ENCODE measurements around the gene NMNAT3. TPM values are rescaled to one million over a fixed set of nuclear protein-coding genes. Genes with fewer than 3 reads are reported as not detected.

NMNAT3 gene
- total and polyA plus RNA-seq, 4 donors = 2.4 to 10.2 (median 3.4) TPM

GRCh38 chr3:139652561-139652960 is 25.2 kb downstream of the NMNAT3 start:
- H3K27me3 ChIP-seq (ENCODE audit: control insufficient read depth in 3 of 3, insufficient read depth in 3 of 3, low read length in 2 of 3) = no peaks in the 10 kb centered on the region
- H3K4me3 ChIP-seq = no peak overlapping the region
- H3K9ac ChIP-seq (ENCODE audit: insufficient read depth in 1 of 2, low read length in 2 of 2) = no peak overlapping the region
- H3K9me3 ChIP-seq (ENCODE audit: control insufficient read depth in 4 of 4, insufficient read depth in 3 of 4, low read length in 3 of 4) = peaks cover 0 to 2% (median 0%) of the 10 kb centered on the region in 4 donors
- WGBS, 2 donors = 79 to 83% methylated on average over 3 of the region's 3 CpGs
- DNase-seq = no peak
- peaks cover 0 to 14% (median 7%) of the 10 kb centered on the region in 5 donors for H3K4me1 ChIP-seq (ENCODE audit: control insufficient read depth in 5 of 5, insufficient read depth in 5 of 5, low read length in 5 of 5)
- TF ChIP-seq CTCF (IDR thresholded peaks at IDR 0.05; ENCODE audit: control extremely low read depth, extremely low read depth) = no peak
- no peak for ATAC-seq (ENCODE audit: insufficient read depth, low FRiP score)
- H3K36me3 ChIP-seq (ENCODE audit: control insufficient read depth in 4 of 4, insufficient read depth in 4 of 4, low read length in 4 of 4) = no peaks in the 10 kb centered on the region
- no peak overlapping the region for H3K27ac ChIP-seq (ENCODE audit: low read depth in 1 of 2, low read length in 1 of 2)

- no peak for ATAC-seq (ENCODE audit: insufficient read depth, low FRiP score)
- TF ChIP-seq CTCF (IDR thresholded peaks at IDR 0.05; ENCODE audit: control extremely low read depth, extremely low read depth) = no peak
Measured at GRCh38 chr3:139647866-139648435, 29.8 kb downstream of the NMNAT3 start.

DNA sequence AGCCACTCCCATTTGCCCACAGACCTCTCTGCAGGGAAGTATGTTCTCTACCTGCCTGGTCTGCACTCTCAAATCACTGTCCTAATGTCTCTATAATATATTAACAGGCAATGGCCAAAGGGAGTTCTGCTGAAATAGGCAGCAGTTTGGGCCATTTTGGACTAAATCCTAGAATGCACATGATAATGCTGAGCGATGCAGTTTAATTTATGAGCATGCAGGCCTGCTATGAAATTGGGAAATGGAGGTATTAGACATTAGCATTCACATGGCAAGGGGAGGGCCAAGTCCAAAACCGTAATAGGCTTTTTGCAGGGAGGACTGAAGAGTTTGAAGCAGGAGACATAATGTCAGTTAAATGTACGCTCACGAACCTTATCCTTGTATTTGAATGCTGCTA is 31.3 kb downstream of the NMNAT3 start:
- Histone ChIP-seq H3K9me3 (ENCODE audit: control insufficient read depth in 4 of 4, insufficient read depth in 3 of 4, low read length in 3 of 4) (no peaks in the 10 kb centered on the region), H3K27me3 (ENCODE audit: control insufficient read depth in 3 of 3, insufficient read depth in 3 of 3, low read length in 2 of 3) (no peaks in the 10 kb centered on the region), H3K4me3 (no peak overlapping the region), H3K36me3 (ENCODE audit: control insufficient read depth in 4 of 4, insufficient read depth in 4 of 4, low read length in 4 of 4) (no peaks in the 10 kb centered on the region), H3K4me1 (ENCODE audit: control insufficient read depth in 5 of 5, insufficient read depth in 5 of 5, low read length in 5 of 5) (no peaks in the 10 kb centered on the region), H3K9ac (ENCODE audit: insufficient read depth in 1 of 2, low read length in 2 of 2) (no peak overlapping the region), H3K27ac (ENCODE audit: low read depth in 1 of 2, low read length in 1 of 2) (no peak overlapping the region)
- DNase-seq (peak in 1 of 3 donors; percentile 11), ATAC-seq (ENCODE audit: insufficient read depth, low FRiP score) (no peak)
- WGBS, 2 donors = 90% methylated on average over 4 of the region's 4 CpGs
- TF ChIP-seq CTCF (IDR thresholded peaks at IDR 0.05; ENCODE audit: control extremely low read depth, extremely low read depth) = no peak

More at GRCh38 chr3:139647866-139648435, 29.8 kb downstream of the NMNAT3 start:
- Histone ChIP-seq H3K4me1 (ENCODE audit: control insufficient read depth in 5 of 5, insufficient read depth in 5 of 5, low read length in 5 of 5) (no peaks in the 10 kb centered on the region), H3K27me3 (ENCODE audit: control insufficient read depth in 3 of 3, insufficient read depth in 3 of 3, low read length in 2 of 3) (no peaks in the 10 kb centered on the region), H3K9ac (ENCODE audit: insufficient read depth in 1 of 2, low read length in 2 of 2) (no peak overlapping the region), H3K9me3 (ENCODE audit: control insufficient read depth in 4 of 4, insufficient read depth in 3 of 4, low read length in 3 of 4) (no peaks in the 10 kb centered on the region), H3K36me3 (ENCODE audit: control insufficient read depth in 4 of 4, insufficient read depth in 4 of 4, low read length in 4 of 4) (no peaks in the 10 kb centered on the region), H3K4me3 (no peak overlapping the region), H3K27ac (ENCODE audit: low read depth in 1 of 2, low read length in 1 of 2) (no peak overlapping the region)
- 63 to 64% methylated on average over 3 of the region's 3 CpGs for WGBS, 2 donors
- no peak for DNase-seq

DNA sequence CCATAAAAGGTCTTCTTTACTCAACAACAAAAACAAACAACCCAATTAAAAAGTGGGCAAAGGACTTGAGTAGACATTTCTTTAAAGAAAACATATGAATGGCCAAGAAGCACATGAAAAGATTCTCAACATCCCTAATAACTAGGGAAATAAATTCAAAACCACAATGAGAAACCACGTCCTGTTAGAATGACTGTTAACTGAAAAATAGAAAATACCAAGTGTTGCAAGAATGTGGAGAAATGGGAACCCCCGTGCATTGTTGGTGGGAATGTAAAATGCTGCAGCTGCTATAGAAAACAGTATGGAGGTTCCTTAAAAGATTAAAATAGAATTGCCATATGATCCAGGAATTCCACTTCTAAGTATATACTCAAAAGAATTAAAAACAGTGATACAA is 34.8 kb downstream of the NMNAT3 start:
- no peak overlapping the region for H3K9ac ChIP-seq (ENCODE audit: insufficient read depth in 1 of 2, low read length in 2 of 2)
- H3K4me1 ChIP-seq (ENCODE audit: control insufficient read depth in 5 of 5, insufficient read depth in 5 of 5, low read length in 5 of 5) = peaks cover 0 to 9% (median 0%) of the 10 kb centered on the region in 5 donors
- ATAC-seq (ENCODE audit: insufficient read depth, low FRiP score) (no peak), DNase-seq (no peak)
- no peaks in the 10 kb centered on the region for H3K36me3 ChIP-seq (ENCODE audit: control insufficient read depth in 4 of 4, insufficient read depth in 4 of 4, low read length in 4 of 4)
- H3K27ac ChIP-seq (ENCODE audit: low read depth in 1 of 2, low read length in 1 of 2) = no peak overlapping the region
- no peaks in the 10 kb centered on the region for H3K9me3 ChIP-seq (ENCODE audit: control insufficient read depth in 4 of 4, insufficient read depth in 3 of 4, low read length in 3 of 4)
- H3K4me3 ChIP-seq = no peak overlapping the region
- 33 to 57% methylated on average over 2 of the region's 2 CpGs for WGBS, 2 donors
- no peak for TF ChIP-seq CTCF (IDR thresholded peaks at IDR 0.05; ENCODE audit: control extremely low read depth, extremely low read depth)
- no peaks in the 10 kb centered on the region for H3K27me3 ChIP-seq (ENCODE audit: control insufficient read depth in 3 of 3, insufficient read depth in 3 of 3, low read length in 2 of 3)
